Spleen (tissue), 7 donors: Measurements from ENCODE around the gene ZNHIT2.

ENCODE experiments used
- POLR2A ChIP-seq, 3 donors: fragments of 450-650 bp; IDR thresholded peaks; one replicate each; pipeline ENCODE4 v1.5.1; 2017; ENCODE audit warnings: antibody characterized with exemption in 3 of 3, mild to moderate bottlenecking in 1 of 3
- TF ChIP-seq, protein P1 (sequence below), 11 experiments: fragments of 200-600 bp in 7 of 11; fragments of 450-650 bp in 4 of 11; sonication (generic) in 4 of 11; IDR thresholded peaks in 8 of 11; conservative IDR thresholded peaks in 3 of 11; 1 replicate in 7 of 11; 2 replicates in 4 of 11; pipeline versions ENCODE4 v1.4.0 to v1.8.0; 2016 to 2021; ENCODE audit warnings: antibody characterized with exemption in 11 of 11, inconsistent platforms in 4 of 11, mild to moderate bottlenecking in 1 of 11
- donor health status: DM: no; HTN: no; CAD: no; lungs with moderate emphysema.
- donor health status: DM: no; HTN: no; CAD: no.
- donor health status: DM: no; HTN: no; CAD: no.

- TF ChIP-seq, protein P1, sequence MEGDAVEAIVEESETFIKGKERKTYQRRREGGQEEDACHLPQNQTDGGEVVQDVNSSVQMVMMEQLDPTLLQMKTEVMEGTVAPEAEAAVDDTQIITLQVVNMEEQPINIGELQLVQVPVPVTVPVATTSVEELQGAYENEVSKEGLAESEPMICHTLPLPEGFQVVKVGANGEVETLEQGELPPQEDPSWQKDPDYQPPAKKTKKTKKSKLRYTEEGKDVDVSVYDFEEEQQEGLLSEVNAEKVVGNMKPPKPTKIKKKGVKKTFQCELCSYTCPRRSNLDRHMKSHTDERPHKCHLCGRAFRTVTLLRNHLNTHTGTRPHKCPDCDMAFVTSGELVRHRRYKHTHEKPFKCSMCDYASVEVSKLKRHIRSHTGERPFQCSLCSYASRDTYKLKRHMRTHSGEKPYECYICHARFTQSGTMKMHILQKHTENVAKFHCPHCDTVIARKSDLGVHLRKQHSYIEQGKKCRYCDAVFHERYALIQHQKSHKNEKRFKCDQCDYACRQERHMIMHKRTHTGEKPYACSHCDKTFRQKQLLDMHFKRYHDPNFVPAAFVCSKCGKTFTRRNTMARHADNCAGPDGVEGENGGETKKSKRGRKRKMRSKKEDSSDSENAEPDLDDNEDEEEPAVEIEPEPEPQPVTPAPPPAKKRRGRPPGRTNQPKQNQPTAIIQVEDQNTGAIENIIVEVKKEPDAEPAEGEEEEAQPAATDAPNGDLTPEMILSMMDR (IDR thresholded peaks at IDR 0.05 in 8 of 11, conservative IDR thresholded peaks at IDR 0.05 in 3 of 11), result no peak
- no peak for TF ChIP-seq POLR2A (IDR thresholded peaks at IDR 0.05)
These were observed 38.8 kb upstream of the ZNHIT2 start for GRCh38 chr11:65156256-65156655.
